Measurements from ENCODE around the gene BPIFA1. TPM values are rescaled to one million over a fixed set of nuclear protein-coding genes. Genes with fewer than 3 reads are reported as not detected.
A peak's percentile ranks its signal among the peaks of the same experiment; 100 is the strongest.

The BPIFA1 gene
- total RNA-seq, 2 experiments from 2014 or later, result not detected

DNA sequence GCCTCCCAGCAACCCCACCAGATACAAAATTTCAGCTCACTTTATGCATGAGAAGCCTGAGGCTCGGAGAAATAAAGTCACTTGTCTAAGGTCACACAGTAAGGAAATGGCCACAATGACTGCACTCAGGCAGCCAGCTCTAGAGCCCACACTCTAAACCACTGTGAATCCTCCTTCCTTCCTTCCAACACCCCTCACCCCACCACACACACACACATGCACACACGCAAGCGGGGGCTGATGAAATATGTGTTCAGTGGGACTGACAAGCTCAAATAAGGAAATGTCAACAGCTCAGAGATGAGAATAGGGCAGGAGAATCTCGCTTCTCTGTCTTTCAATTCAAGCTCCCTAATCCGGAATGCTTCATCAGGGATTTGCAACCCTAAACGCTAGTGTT is 6.0 kb upstream of the BPIFA1 start:
- Mint-ChIP-seq H3K4me1 (peaks cover 38% of the 10 kb centered on the region), H3K36me3 (peaks cover 2% of the 10 kb centered on the region), H3K4me3 (peak overlapping the region; percentile 64), H3K27me3 (peaks cover 19% of the 10 kb centered on the region), H3K9me3 (peaks cover 2% of the 10 kb centered on the region), H3K27ac (peak overlapping the region; percentile 94)
- ATAC-seq (ENCODE audit: low read depth) (peak; percentile 86), DNase-seq (peak; percentile 61)
- POLR2A ChIA-PET, result interaction anchor here (0.9 to 1.8 kb wide), 3 partner anchors 32 to 262 kb away, joined by 3 to 4 read pairs (median 3); no protein-coding TSS in a partner anchor

DNA sequence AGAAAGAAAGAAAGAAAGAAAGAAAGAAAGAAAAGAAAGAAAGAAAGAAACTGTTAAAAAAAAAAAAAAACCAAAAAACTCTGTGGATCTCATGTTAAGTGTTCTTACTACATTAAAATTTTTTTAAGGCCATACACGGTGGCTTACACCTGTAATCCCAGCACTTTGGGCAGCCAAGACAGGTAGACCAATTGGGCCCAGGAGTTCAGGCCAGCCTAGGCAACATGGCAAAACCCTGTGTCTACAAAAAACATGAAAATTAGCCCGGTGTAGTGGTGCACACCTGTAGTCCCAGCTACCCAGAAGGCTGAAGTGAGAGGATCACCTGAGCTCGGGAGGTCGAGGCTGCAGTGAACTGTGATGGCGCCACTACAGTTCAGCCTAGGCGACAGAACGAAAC is 4.6 kb upstream of the BPIFA1 start:
- Mint-ChIP-seq H3K27ac (peak overlapping the region; percentile 86), H3K9me3 (no peaks in the 10 kb centered on the region)

DNA sequence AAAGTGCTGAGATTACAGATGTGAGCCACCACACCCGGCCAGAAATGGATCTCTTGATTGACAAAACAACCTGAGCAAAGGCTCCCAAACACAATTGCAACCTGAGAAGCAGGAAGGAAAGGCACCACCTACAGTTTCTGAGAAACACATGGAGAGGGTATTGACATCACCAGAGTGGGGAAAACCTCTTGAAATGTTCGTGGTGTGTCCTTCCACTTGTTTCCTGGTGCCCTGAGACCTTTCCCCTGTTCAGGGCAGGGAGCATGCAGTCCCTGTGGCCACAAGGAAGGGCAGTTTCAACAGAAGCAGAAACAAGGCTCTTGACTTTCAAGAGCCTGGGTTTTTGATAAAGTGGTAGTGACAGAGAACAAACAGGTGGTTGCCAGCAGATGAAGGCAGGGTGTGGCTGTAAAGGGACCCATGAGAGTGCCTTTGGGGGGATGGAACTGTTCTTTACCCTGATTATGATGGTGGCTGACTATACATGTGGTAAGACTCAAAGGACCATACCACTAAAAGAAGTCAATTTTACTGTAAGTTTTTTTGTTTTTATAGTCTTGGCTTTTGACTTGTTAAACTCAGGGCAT is 3.2 kb upstream of the BPIFA1 start:
- Mint-ChIP-seq H3K36me3 (no peaks in the 10 kb centered on the region), H3K4me3 (peak overlapping the region; percentile 29), H3K27ac (peak overlapping the region; percentile 86), H3K27me3 (peaks cover 17% of the 10 kb centered on the region), H3K9me3 (no peaks in the 10 kb centered on the region), H3K4me1 (peaks cover 36% of the 10 kb centered on the region)
- POLR2A ChIA-PET, result no interaction called here
- DNase-seq, result peak; percentile 36
- ATAC-seq (ENCODE audit: low read depth), result peak; percentile 54

More for the DNA sequence above, 4.6 kb upstream of the BPIFA1 start:
- Mint-ChIP-seq H3K4me1 (peaks cover 36% of the 10 kb centered on the region), H3K36me3 (no peaks in the 10 kb centered on the region), H3K4me3 (no peak overlapping the region), H3K27me3 (peaks cover 18% of the 10 kb centered on the region)
- no peak for DNase-seq
- POLR2A ChIA-PET, result interaction anchor here (0.7 kb wide), 1 partner anchor 19 kb away, joined by 3 read pairs; no protein-coding TSS in a partner anchor
- ATAC-seq (ENCODE audit: low read depth), result no peak

- peaks cover 34% of the 10 kb centered on the region for H3K4me1 Mint-ChIP-seq
- H3K4me3 Mint-ChIP-seq, result no peak overlapping the region
- peaks cover 17% of the 10 kb centered on the region for H3K27me3 Mint-ChIP-seq
- no peaks in the 10 kb centered on the region for H3K36me3 Mint-ChIP-seq
- POLR2A ChIA-PET, result no interaction called here
- no peaks in the 10 kb centered on the region for H3K9me3 Mint-ChIP-seq
- H3K27ac Mint-ChIP-seq, result peak overlapping the region; percentile 86
- DNase-seq (no peak), ATAC-seq (ENCODE audit: low read depth) (no peak)
Observed at GRCh38 chr20:33233129-33233774, 2.5 kb upstream of the BPIFA1 start.

DNA sequence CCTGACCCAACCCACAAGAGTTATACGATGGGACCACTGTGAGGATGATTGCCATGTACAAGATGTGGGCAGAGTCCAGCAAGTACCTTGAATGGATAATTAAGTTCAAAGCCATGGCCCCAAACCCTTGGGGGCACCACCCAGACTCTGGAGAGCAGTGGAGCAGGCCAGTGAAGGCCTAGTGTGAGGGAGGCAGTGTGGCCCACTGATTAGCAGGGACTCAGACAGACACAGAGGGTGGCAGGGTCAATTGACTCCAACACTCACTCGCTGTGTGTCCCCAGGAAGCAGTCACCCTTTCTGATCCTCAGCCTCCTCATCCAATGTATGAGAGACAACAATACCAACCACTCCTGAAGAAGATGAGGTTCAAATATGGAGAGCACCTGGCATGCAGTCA is 1.7 kb upstream of the BPIFA1 start:
- H3K27ac Mint-ChIP-seq, result no peak overlapping the region

GRCh38 chr20:33236351-33236750 is 555 bp downstream of the BPIFA1 start:
- POLR2A ChIA-PET, result interaction anchor here (1.1 kb wide), 2 partner anchors 9 to 12 kb away, joined by 3 read pairs; no protein-coding TSS in a partner anchor
- Mint-ChIP-seq H3K27me3 (peaks cover 19% of the 10 kb centered on the region), H3K4me1 (peaks cover 15% of the 10 kb centered on the region), H3K36me3 (no peaks in the 10 kb centered on the region), H3K9me3 (no peaks in the 10 kb centered on the region), H3K4me3 (no peak overlapping the region), H3K27ac (no peak overlapping the region)
- DNase-seq, result no peak
- no peak for ATAC-seq (ENCODE audit: low read depth)

More for the DNA sequence above, 1.7 kb upstream of the BPIFA1 start:
- Mint-ChIP-seq H3K36me3 (no peaks in the 10 kb centered on the region), H3K9me3 (no peaks in the 10 kb centered on the region), H3K27me3 (peaks cover 17% of the 10 kb centered on the region), H3K4me1 (peaks cover 31% of the 10 kb centered on the region), H3K4me3 (no peak overlapping the region)
- DNase-seq (no peak), ATAC-seq (ENCODE audit: low read depth) (no peak)
- POLR2A ChIA-PET, result no interaction called here

GRCh38 chr20:33237989-33238388 is 2.2 kb downstream of the BPIFA1 start:
- Mint-ChIP-seq H3K27ac (no peak overlapping the region), H3K27me3 (peaks cover 19% of the 10 kb centered on the region), H3K36me3 (no peaks in the 10 kb centered on the region), H3K4me1 (peaks cover 2% of the 10 kb centered on the region), H3K4me3 (no peak overlapping the region), H3K9me3 (no peaks in the 10 kb centered on the region)
- ATAC-seq (ENCODE audit: low read depth), result no peak
- DNase-seq, result no peak
- POLR2A ChIA-PET, result interaction anchor here (0.6 kb wide), 1 partner anchor 278 kb away, joined by 3 read pairs; no protein-coding TSS in a partner anchor

DNA sequence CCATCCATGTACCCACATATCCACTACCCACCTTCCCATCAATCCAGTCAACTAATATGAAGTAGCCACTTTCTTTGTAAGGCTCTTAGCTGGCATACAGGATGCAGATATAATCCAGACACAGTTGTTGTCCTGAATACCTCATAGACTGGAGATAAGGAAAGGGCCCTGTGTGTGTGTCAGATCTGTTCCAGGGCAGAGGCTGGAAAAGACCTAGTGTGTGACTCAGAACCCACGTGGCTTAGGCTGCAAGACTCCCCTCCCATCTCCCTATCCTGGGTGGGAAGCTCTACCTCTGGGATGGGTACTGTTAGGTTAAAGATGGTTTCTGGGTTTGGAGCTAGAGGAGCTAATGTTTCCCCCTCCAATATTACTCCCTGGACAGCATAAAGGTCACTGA is 3.6 kb downstream of the BPIFA1 start:
- ATAC-seq (ENCODE audit: low read depth) (no peak), DNase-seq (no peak)
- Mint-ChIP-seq H3K4me3 (no peak overlapping the region), H3K4me1 (no peaks in the 10 kb centered on the region), H3K9me3 (no peaks in the 10 kb centered on the region), H3K36me3 (no peaks in the 10 kb centered on the region), H3K27me3 (peaks cover 24% of the 10 kb centered on the region), H3K27ac (no peak overlapping the region)
- POLR2A ChIA-PET, result no interaction called here

DNA sequence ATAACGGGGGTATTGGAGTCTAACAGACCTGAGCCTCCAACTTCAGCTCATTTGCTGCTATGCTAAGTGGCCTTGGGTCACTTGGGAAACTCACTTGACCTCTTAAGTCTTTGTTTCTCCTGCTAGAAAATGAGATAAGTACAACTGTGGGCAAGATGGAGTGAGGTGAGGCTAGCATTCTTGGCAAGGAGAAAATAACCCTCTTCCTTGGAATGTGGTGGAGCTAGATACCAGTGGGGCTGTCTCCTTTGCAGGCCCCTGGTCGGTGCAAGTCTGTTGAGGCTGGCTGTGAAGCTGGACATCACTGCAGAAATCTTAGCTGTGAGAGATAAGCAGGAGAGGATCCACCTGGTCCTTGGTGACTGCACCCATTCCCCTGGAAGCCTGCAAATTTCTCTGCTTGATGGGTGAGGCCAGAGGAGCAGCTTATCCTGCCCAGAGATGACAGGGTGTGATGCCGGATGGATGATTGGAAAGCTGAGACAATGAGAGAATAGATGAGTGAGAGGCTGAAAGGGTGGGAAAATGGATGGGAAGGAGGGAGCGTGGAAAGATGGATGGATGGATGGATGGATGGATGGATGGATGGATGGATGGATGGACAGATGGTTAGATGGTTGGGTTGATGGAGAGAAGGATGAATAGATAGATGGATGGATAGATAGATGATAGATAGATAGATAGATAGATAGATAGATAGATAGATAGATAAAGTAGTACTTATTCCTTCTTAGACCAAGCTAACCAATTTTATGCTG is 4.4 kb downstream of the BPIFA1 start:
- no peaks in the 10 kb centered on the region for H3K9me3 Mint-ChIP-seq
- no peak overlapping the region for H3K4me3 Mint-ChIP-seq
- POLR2A ChIA-PET, result no interaction called here

DNA sequence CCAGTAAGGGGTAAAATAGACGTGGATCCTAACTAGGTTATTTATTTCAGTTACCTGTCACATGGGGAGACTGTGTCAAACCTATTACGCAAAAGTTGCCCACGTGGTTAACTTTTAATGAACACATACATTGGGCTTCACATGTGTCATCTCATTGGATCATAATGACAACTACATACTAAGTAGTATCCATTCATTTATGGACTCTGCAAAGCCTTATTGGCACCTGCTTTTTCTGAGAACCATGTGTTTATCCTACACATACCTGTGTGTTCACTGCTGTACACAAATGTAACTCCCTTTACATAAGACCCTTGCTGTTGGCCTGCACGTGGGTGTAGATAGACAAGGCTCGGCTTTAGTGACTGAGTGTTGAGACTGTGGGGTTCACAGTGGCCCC is 5.1 kb downstream of the BPIFA1 start:
- no peak overlapping the region for H3K4me3 Mint-ChIP-seq
- ATAC-seq (ENCODE audit: low read depth) (no peak), DNase-seq (no peak)
- peaks cover 20% of the 10 kb centered on the region for H3K27me3 Mint-ChIP-seq
- POLR2A ChIA-PET, result no interaction called here
- no peaks in the 10 kb centered on the region for H3K4me1 Mint-ChIP-seq
- no peaks in the 10 kb centered on the region for H3K36me3 Mint-ChIP-seq
- H3K9me3 Mint-ChIP-seq, result no peaks in the 10 kb centered on the region
- no peak overlapping the region for H3K27ac Mint-ChIP-seq

More for the DNA sequence above, 4.4 kb downstream of the BPIFA1 start:
- DNase-seq (no peak), ATAC-seq (ENCODE audit: low read depth) (no peak)
- peak overlapping the region; percentile 57 for H3K27ac Mint-ChIP-seq
- H3K27me3 Mint-ChIP-seq, result peaks cover 24% of the 10 kb centered on the region
- H3K4me1 Mint-ChIP-seq, result no peaks in the 10 kb centered on the region
- H3K36me3 Mint-ChIP-seq, result no peaks in the 10 kb centered on the region

DNA sequence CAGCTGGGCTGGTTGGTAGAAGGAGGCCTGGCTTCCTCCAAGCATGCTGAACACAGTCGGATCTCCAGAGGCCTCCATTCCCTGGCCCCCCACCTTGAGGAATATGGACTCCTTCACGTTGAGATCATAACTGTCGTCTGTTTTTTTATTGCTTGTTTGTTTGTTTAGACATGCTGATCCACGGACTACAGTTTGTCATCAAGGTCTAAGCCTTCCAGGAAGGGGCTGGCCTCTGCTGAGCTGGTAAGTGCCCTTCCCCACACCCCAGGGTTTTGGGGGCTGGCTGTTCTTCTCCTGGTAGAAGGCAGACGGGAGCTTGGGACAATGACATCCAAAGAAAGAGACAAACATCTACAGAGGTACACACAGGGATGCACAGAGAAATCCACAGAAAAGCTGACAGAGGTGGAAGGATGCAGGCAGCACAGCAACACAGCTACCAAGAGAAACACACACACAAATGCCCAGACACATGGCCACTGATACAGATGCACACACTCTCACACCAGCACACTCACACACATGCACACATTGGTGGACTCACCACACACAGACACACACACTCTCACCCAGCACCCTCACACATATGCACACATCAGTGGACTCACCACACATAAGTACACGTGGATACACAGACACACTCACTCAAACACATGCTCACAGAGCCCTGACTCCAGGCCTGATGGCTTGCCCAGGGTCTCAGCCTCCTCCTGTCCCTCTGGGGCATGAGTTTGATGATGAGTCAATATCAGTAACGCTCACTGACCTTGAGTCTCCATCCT is 6.7 kb downstream of the BPIFA1 start:
- no peaks in the 10 kb centered on the region for H3K36me3 Mint-ChIP-seq
- H3K9me3 Mint-ChIP-seq, result no peaks in the 10 kb centered on the region
- peaks cover 12% of the 10 kb centered on the region for H3K27me3 Mint-ChIP-seq
- POLR2A ChIA-PET, result no interaction called here
- ATAC-seq (ENCODE audit: low read depth) (no peak), DNase-seq (no peak)
- peak overlapping the region; percentile 31 for H3K27ac Mint-ChIP-seq
- H3K4me3 Mint-ChIP-seq, result no peak overlapping the region
- H3K4me1 Mint-ChIP-seq, result no peaks in the 10 kb centered on the region

- Mint-ChIP-seq H3K27ac (no peak overlapping the region), H3K4me1 (no peaks in the 10 kb centered on the region), H3K36me3 (no peaks in the 10 kb centered on the region), H3K27me3 (peaks cover 6% of the 10 kb centered on the region), H3K4me3 (no peak overlapping the region), H3K9me3 (no peaks in the 10 kb centered on the region)
- no peak for DNase-seq
- ATAC-seq (ENCODE audit: low read depth), result no peak
- POLR2A ChIA-PET, result no interaction called here
Observed at GRCh38 chr20:33246077-33246476, 10.3 kb downstream of the BPIFA1 start.

DNA sequence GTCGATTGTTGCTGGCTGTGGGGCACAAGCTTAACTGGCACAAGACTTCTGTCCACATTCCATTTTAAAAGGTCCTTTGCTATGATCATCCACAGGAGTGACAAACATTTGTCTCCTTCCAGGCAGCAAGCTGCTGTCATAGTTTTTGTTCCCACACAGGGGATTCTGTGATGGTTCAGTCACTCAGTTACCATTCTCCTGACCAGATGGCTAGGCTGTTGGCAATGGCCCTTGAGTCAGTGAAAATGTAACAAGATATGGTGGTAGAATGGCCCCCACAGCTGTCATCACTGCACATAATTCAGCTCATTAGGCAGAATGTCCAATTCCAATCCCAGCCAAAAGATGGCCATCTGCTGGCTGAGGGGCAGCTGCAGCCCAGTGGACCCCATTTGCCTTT is 13.7 kb downstream of the BPIFA1 start:
- no peaks in the 10 kb centered on the region for H3K9me3 Mint-ChIP-seq
- peaks cover 8% of the 10 kb centered on the region for H3K27me3 Mint-ChIP-seq
- POLR2A ChIA-PET, result interaction anchor here (0.6 kb wide), 1 partner anchor 18 kb away, joined by 3 read pairs; no protein-coding TSS in a partner anchor
- ATAC-seq (ENCODE audit: low read depth), result no peak
- no peak for DNase-seq
- H3K27ac Mint-ChIP-seq, result no peak overlapping the region
- no peak overlapping the region for H3K4me3 Mint-ChIP-seq
- H3K4me1 Mint-ChIP-seq, result no peaks in the 10 kb centered on the region
- H3K36me3 Mint-ChIP-seq, result no peaks in the 10 kb centered on the region

Measured in activated naive CD8-positive, alpha-beta T cell treated with anti-CD3 and anti-CD28 coated beads, Interleukin-2, amount 10 ng/mL, durations not matched to agents 7 days and 5 days (primary cell).